Left lung (tissue), 10 donors: ENCODE data around the gene GGN. TPM values are rescaled to one million over a fixed set of nuclear protein-coding genes. Genes with fewer than 3 reads are reported as not detected.
"Not testable (repeated sequence)": the region's sequence is repeated elsewhere in the genome, so short reads cannot be mapped to it uniquely, and the experiment has no call there.

Source experiments
- ATAC-seq: fragments of 200-7000 bp; cut with Tn5 transposase; one replicate; pipeline ENCODE4 v1.9.1; 2020; ENCODE audit warnings: moderate library complexity
- DNase-seq, 4 donors: peaks; one replicate each; pipeline ENCODE4 v3.0.0-alpha.2; 2013 to 2020
- H3K27ac ChIP-seq, 2 donors: fragments of 200-600 bp; sonication (generic) in 1 of 2; one replicate each; pipeline versions ENCODE4 v1.5.0 to v1.8.0; 2020 to 2021
- H3K27me3 ChIP-seq, 2 donors: fragments of 200-600 bp; sonication (generic) in 1 of 2; one replicate each; pipeline versions ENCODE4 v1.5.0 to v1.8.0; 2020 to 2021
- H3K36me3 ChIP-seq, 2 donors: fragments of 200-600 bp; sonication (generic) in 1 of 2; one replicate each; pipeline versions ENCODE4 v1.5.0 to v1.8.0; 2020 to 2021
- H3K4me1 ChIP-seq, 2 donors: fragments of 200-600 bp; one replicate each; pipeline ENCODE4 v1.8.0; 2021
- H3K4me3 ChIP-seq, 2 donors: fragments of 200-600 bp; sonication (generic) in 1 of 2; one replicate each; pipeline versions ENCODE4 v1.5.0 to v1.8.0; 2020 to 2021; ENCODE audit warnings: mild to moderate bottlenecking in 1 of 2
- H3K9me3 ChIP-seq, 2 donors: fragments of 200-600 bp; sonication (generic) in 1 of 2; one replicate each; pipeline versions ENCODE4 v1.5.0 to v1.8.0; 2020 to 2021
- intact Hi-C, 2 donors: fragments of 100-400 bp; cut with DNase I; formaldehyde crosslinking; loops; one replicate each; pipeline versions ENCODE4 v1.11.2 to v1.14.2; 2022
- polyA plus RNA-seq, 6 donors: library from polyadenylated mRNA; unstranded; fragments of 120-200 nt; gene quantifications; one replicate each; pipeline ENCODE4 v1.2.1, GENCODE V29; 2013; ENCODE audit not compliant: insufficient read length in 6 of 6
- total RNA-seq, 2 donors: library from RNA; stranded (reverse); fragmentation: NEBNext Ultra II Directional; extraction: Animal tissue kit (Norgen Biotek cat#: 25700); gene quantifications; one replicate each; pipeline ENCODE4 v1.2.1, GENCODE V29; 2021
- TF ChIP-seq, protein P1 (sequence below), 2 donors: fragments of 200-600 bp; sonication (generic) in 1 of 2; IDR thresholded peaks; one replicate each; pipeline versions ENCODE4 v1.5.0 to v1.8.0; 2021; ENCODE audit warnings: antibody characterized with exemption in 2 of 2
- donor health status: DM: no; HTN: yes; CAD: no.
- donor health status: DM: no; HTN: no; CAD: no.

GGN gene
- total and polyA plus RNA-seq, 8 donors: 0.16 to 0.77 (median 0.34) TPM; not detected in 1

DNA sequence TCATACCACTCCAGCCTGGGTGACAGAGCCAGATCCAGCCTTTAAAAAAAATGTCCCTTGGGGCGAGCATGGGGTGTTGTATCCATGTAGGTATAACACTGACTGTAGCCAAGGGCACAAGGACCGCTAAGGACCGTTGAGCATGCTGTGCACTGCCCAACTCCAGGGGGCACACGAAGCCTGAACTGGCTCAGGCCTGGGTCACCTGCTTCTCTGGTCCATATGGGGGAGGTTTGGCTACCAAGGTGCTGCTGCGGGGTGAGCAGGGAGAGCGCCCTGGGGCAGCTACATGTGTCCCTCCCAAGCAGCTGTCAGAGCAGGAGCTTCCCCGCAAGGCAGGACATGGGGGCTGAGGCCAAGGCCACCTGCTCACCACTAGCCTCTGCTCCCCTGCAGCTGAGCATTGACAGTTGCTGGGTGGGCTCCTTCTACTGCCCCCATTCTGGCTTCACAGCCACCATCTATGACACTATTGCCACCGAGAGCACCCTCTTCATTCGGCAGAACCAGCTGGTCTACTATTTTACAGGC is 35.9 kb downstream of the GGN start:
- H3K9me3 ChIP-seq: no peaks in the 10 kb centered on the region
- TF ChIP-seq, protein P1, sequence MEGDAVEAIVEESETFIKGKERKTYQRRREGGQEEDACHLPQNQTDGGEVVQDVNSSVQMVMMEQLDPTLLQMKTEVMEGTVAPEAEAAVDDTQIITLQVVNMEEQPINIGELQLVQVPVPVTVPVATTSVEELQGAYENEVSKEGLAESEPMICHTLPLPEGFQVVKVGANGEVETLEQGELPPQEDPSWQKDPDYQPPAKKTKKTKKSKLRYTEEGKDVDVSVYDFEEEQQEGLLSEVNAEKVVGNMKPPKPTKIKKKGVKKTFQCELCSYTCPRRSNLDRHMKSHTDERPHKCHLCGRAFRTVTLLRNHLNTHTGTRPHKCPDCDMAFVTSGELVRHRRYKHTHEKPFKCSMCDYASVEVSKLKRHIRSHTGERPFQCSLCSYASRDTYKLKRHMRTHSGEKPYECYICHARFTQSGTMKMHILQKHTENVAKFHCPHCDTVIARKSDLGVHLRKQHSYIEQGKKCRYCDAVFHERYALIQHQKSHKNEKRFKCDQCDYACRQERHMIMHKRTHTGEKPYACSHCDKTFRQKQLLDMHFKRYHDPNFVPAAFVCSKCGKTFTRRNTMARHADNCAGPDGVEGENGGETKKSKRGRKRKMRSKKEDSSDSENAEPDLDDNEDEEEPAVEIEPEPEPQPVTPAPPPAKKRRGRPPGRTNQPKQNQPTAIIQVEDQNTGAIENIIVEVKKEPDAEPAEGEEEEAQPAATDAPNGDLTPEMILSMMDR (IDR thresholded peaks at IDR 0.05): no peak
- ATAC-seq (no peak), DNase-seq (no peak)
- no peak overlapping the region for H3K4me3 ChIP-seq
- no peak overlapping the region for H3K27ac ChIP-seq
- H3K4me1 ChIP-seq: no peaks in the 10 kb centered on the region
- peaks cover 0 to 60% of the 10 kb centered on the region in 2 donors for H3K27me3 ChIP-seq
- intact Hi-C loops: no loop called here
- no peaks in the 10 kb centered on the region for H3K36me3 ChIP-seq

DNA sequence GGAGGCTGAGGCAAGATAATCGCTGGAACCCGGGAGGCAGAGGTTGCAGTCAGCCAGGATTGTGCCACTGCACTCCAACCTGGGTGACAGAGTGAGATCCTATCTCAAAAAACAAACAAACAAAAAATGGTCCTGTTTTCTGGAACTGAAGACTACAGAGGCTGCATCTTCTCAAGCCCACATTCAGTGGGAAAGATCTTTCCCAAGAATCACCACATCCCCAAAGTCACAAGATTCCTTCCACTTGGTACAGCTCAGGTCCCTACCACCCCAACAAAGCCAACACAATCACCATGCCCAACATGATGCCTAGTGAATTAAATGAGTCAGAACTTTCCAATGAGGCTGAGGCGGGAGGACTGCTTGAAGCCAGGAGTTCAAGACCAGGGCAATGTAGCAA is 37.0 kb downstream of the GGN start:
- peaks cover 0 to 50% of the 10 kb centered on the region in 2 donors for H3K27me3 ChIP-seq
- H3K36me3 ChIP-seq: no peaks in the 10 kb centered on the region
- intact Hi-C loops: no loop called here
- no peaks in the 10 kb centered on the region for H3K9me3 ChIP-seq
- TF ChIP-seq, protein P1 (IDR thresholded peaks at IDR 0.05): no peak
- H3K27ac ChIP-seq: no peak overlapping the region
- no peaks in the 10 kb centered on the region for H3K4me1 ChIP-seq
- H3K4me3 ChIP-seq: no peak overlapping the region
- no peak for DNase-seq
- ATAC-seq: no peak

DNA sequence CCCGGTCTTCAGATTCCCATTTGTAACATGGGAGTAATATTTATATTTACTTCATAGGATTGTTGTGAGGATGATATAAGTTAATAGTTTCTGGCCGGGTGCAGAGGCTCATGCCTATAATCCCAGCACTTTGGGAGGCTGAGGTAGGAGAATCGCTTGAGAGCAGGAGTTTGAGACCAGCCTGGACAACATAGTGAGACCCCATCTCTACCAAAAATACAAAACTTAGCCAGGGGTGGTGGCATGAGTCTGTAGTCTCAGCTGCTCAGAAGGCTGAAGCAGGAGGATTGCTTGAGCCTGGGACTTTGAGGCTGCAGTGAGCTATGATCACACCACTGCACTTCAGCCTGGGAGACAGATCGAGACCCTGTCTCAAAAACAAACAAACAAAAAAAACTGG is 41.0 kb downstream of the GGN start:
- Histone ChIP-seq H3K4me1 (no peaks in the 10 kb centered on the region), H3K4me3 (no peak overlapping the region), H3K36me3 (no peaks in the 10 kb centered on the region), H3K27ac (no peak overlapping the region), H3K27me3 (peaks cover 0 to 9% of the 10 kb centered on the region in 2 donors), H3K9me3 (no peaks in the 10 kb centered on the region)
- TF ChIP-seq, protein P1 (IDR thresholded peaks at IDR 0.05): no peak
- DNase-seq (no peak), ATAC-seq (no peak)
- intact Hi-C loops: no loop called here

GRCh38 chr19:38340927-38341326 is 46.9 kb downstream of the GGN start:
- no peaks in the 10 kb centered on the region for H3K9me3 ChIP-seq
- H3K36me3 ChIP-seq: no peaks in the 10 kb centered on the region
- no peak overlapping the region for H3K4me3 ChIP-seq
- intact Hi-C loops: no loop called here
- ATAC-seq (no peak), DNase-seq (no peak)
- peaks cover 3 to 12% of the 10 kb centered on the region in 2 donors for H3K4me1 ChIP-seq
- TF ChIP-seq, protein P1 (IDR thresholded peaks at IDR 0.05): no peak
- H3K27me3 ChIP-seq: no peaks in the 10 kb centered on the region
- no peak overlapping the region for H3K27ac ChIP-seq

GRCh38 chr19:38339011-38339410 is 48.8 kb downstream of the GGN start:
- H3K4me3 ChIP-seq, H3K36me3 ChIP-seq, intact Hi-C loops, H3K27ac ChIP-seq, H3K27me3 ChIP-seq, ATAC-seq, H3K9me3 ChIP-seq, DNase-seq: not testable (repeated sequence)
- peaks cover 3 to 17% of the 10 kb centered on the region in 2 donors for H3K4me1 ChIP-seq

GRCh38 chr19:38337360-38337653 is 50.5 kb downstream of the GGN start:
- H3K9me3 ChIP-seq: no peaks in the 10 kb centered on the region
- H3K36me3 ChIP-seq: no peaks in the 10 kb centered on the region
- H3K4me1 ChIP-seq: peaks cover 3 to 17% of the 10 kb centered on the region in 2 donors
- H3K27me3 ChIP-seq: no peaks in the 10 kb centered on the region
- intact Hi-C loops: no loop called here
- peak overlapping the region; percentile 52 to 66 for H3K4me3 ChIP-seq
- TF ChIP-seq, protein P1 (IDR thresholded peaks at IDR 0.05): no peak
- ATAC-seq (peak; percentile 4), DNase-seq (no peak)
- peak overlapping the region; percentile 92 to 94 for H3K27ac ChIP-seq
